ENCODE results near the gene PKD2L2.
"Not testable (repeated sequence)": the region's sequence is repeated elsewhere in the genome, so short reads cannot be mapped to it uniquely, and the experiment has no call there.

PKD2L2 gene

GRCh38 chr5:137960819-137961218 lies 71.6 kb downstream of the PKD2L2 start:
- Histone ChIP-seq H3K4me2 (ENCODE audit: low read depth, low read length, poor library complexity, severe bottlenecking) (no peak overlapping the region), H3K9me2 (replicated peaks; ENCODE audit: insufficient read depth, low read length) (no peaks in the 10 kb centered on the region), H4K20me1 (ENCODE audit: low read depth, low read length) (no peaks in the 10 kb centered on the region), H3F3A (ENCODE audit: insufficient read depth) (no peaks in the 10 kb centered on the region), H3K79me2 (ENCODE audit: insufficient read depth, low read length) (0 out of 2 replicates have a peak, but pooled peaks cover 11% of the 10 kb centered on the region), H3K27ac (ENCODE audit: low read depth, low read length) (no peak overlapping the region), H3K9me3 (ENCODE audit: insufficient read depth, low read length) (no peaks in the 10 kb centered on the region), H3K4me3 (ENCODE audit: insufficient read depth, low read length, poor library complexity, severe bottlenecking) (no peak overlapping the region), H3K9ac (ENCODE audit: low read length) (no peak overlapping the region), H3K27me3 (ENCODE audit: low read length) (no peaks in the 10 kb centered on the region), H3K36me3 (ENCODE audit: low read length) (peaks cover 27% of the 10 kb centered on the region; the same call in 1 of the 2 replicates), H2AFZ (ENCODE audit: low read depth, low read length, severe bottlenecking) (no peak overlapping the region)
- TF ChIP-seq EZH2phosphoT487 (conservative IDR thresholded peaks at IDR 0.05; ENCODE audit: low read length) = no peak
- TF ChIP-seq, protein P1, sequence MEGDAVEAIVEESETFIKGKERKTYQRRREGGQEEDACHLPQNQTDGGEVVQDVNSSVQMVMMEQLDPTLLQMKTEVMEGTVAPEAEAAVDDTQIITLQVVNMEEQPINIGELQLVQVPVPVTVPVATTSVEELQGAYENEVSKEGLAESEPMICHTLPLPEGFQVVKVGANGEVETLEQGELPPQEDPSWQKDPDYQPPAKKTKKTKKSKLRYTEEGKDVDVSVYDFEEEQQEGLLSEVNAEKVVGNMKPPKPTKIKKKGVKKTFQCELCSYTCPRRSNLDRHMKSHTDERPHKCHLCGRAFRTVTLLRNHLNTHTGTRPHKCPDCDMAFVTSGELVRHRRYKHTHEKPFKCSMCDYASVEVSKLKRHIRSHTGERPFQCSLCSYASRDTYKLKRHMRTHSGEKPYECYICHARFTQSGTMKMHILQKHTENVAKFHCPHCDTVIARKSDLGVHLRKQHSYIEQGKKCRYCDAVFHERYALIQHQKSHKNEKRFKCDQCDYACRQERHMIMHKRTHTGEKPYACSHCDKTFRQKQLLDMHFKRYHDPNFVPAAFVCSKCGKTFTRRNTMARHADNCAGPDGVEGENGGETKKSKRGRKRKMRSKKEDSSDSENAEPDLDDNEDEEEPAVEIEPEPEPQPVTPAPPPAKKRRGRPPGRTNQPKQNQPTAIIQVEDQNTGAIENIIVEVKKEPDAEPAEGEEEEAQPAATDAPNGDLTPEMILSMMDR (IDR thresholded peaks at IDR 0.05; ENCODE audit: insufficient read depth, low read length, poor library complexity, severe bottlenecking) = no peak

GRCh38 chr5:137970384-137970783 lies 81.1 kb downstream of the PKD2L2 start:
- H3K9ac ChIP-seq (ENCODE audit: low read length); H3F3A ChIP-seq (ENCODE audit: insufficient read depth); H3K36me3 ChIP-seq (ENCODE audit: low read length); H4K20me1 ChIP-seq (ENCODE audit: low read depth, low read length); H3K9me2 ChIP-seq (replicated peaks; ENCODE audit: insufficient read depth, low read length); H3K27me3 ChIP-seq (ENCODE audit: low read length); H3K4me2 ChIP-seq (ENCODE audit: low read depth, low read length, poor library complexity, severe bottlenecking); H3K9me3 ChIP-seq (ENCODE audit: insufficient read depth, low read length); H3K4me3 ChIP-seq (ENCODE audit: insufficient read depth, low read length, poor library complexity, severe bottlenecking); H3K79me2 ChIP-seq (ENCODE audit: insufficient read depth, low read length); H3K27ac ChIP-seq (ENCODE audit: low read depth, low read length); H2AFZ ChIP-seq (ENCODE audit: low read depth, low read length, severe bottlenecking): not testable (repeated sequence)

DNA sequence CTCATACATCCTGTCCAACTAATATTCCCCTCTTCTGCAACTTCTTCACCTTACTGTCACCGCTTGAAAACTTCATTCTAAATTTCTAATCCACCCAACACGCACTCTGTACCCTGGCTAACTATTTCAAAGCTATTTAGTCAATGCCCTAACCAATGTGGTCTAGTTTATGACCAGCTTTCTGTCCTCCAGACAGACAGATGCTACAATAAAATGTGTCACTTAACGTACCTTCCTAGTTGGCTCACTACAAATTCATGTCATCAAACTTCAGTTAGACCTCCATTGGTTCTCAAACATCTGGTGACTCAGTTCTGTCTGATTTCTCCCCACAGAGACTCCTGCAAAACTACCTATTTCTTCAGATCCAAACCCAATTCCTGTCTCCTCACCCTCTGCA lies 86.0 kb downstream of the PKD2L2 start:
- H3K4me2 ChIP-seq (ENCODE audit: low read depth, low read length, poor library complexity, severe bottlenecking) = no peak overlapping the region
- H3K4me3 ChIP-seq (ENCODE audit: insufficient read depth, low read length, poor library complexity, severe bottlenecking) = no peak overlapping the region
- H4K20me1 ChIP-seq (ENCODE audit: low read depth, low read length) = no peaks in the 10 kb centered on the region
- H2AFZ ChIP-seq (ENCODE audit: low read depth, low read length, severe bottlenecking) = no peak overlapping the region
- no peaks in the 10 kb centered on the region for H3K79me2 ChIP-seq (ENCODE audit: insufficient read depth, low read length)
- no peaks in the 10 kb centered on the region for H3K9me2 ChIP-seq (replicated peaks; ENCODE audit: insufficient read depth, low read length)
- no peaks in the 10 kb centered on the region for H3K9me3 ChIP-seq (ENCODE audit: insufficient read depth, low read length)
- H3K27ac ChIP-seq (ENCODE audit: low read depth, low read length) = no peak overlapping the region
- no peaks in the 10 kb centered on the region for H3F3A ChIP-seq (ENCODE audit: insufficient read depth)
- peaks cover 18% of the 10 kb centered on the region for H3K36me3 ChIP-seq (ENCODE audit: low read length)
- TF ChIP-seq, protein P1 (IDR thresholded peaks at IDR 0.05; ENCODE audit: insufficient read depth, low read length, poor library complexity, severe bottlenecking) = no peak
- TF ChIP-seq EZH2phosphoT487 (conservative IDR thresholded peaks at IDR 0.05; ENCODE audit: low read length) = no peak
- H3K9ac ChIP-seq (ENCODE audit: low read length) = no peak overlapping the region
- no peaks in the 10 kb centered on the region for H3K27me3 ChIP-seq (ENCODE audit: low read length)

GRCh38 chr5:137989419-137989818 lies 100.2 kb downstream of the PKD2L2 start:
- Histone ChIP-seq H4K20me1 (ENCODE audit: low read depth, low read length) (peaks cover 7% of the 10 kb centered on the region; the same call in 1 of the 2 replicates), H3K27ac (ENCODE audit: low read depth, low read length) (no peak overlapping the region), H3K27me3 (ENCODE audit: low read length) (no peaks in the 10 kb centered on the region), H3K9ac (ENCODE audit: low read length) (no peak overlapping the region), H3F3A (ENCODE audit: insufficient read depth) (no peaks in the 10 kb centered on the region), H3K79me2 (ENCODE audit: insufficient read depth, low read length) (peaks cover 41% of the 10 kb centered on the region), H3K36me3 (ENCODE audit: low read length) (peaks cover 24% of the 10 kb centered on the region), H3K4me2 (ENCODE audit: low read depth, low read length, poor library complexity, severe bottlenecking) (no peak overlapping the region), H3K9me2 (replicated peaks; ENCODE audit: insufficient read depth, low read length) (no peaks in the 10 kb centered on the region), H2AFZ (ENCODE audit: low read depth, low read length, severe bottlenecking) (no peak overlapping the region), H3K9me3 (ENCODE audit: insufficient read depth, low read length) (no peaks in the 10 kb centered on the region), H3K4me3 (ENCODE audit: insufficient read depth, low read length, poor library complexity, severe bottlenecking) (no peak overlapping the region)
- TF ChIP-seq, protein P1 (IDR thresholded peaks at IDR 0.05; ENCODE audit: insufficient read depth, low read length, poor library complexity, severe bottlenecking) = no peak
- no peak for TF ChIP-seq EZH2phosphoT487 (conservative IDR thresholded peaks at IDR 0.05; ENCODE audit: low read length)
